Activated T-cell treated with anti-CD3 and anti-CD28 coated beads for 24 hours (primary cell): ENCODE measurements around the gene SDC1.

Experiments used
- DNase-seq: peaks from one replicate; pipeline ENCODE4 v3.0.0-alpha.2; 2020; ENCODE audit warnings: low read depth

SDC1 gene

DNA sequence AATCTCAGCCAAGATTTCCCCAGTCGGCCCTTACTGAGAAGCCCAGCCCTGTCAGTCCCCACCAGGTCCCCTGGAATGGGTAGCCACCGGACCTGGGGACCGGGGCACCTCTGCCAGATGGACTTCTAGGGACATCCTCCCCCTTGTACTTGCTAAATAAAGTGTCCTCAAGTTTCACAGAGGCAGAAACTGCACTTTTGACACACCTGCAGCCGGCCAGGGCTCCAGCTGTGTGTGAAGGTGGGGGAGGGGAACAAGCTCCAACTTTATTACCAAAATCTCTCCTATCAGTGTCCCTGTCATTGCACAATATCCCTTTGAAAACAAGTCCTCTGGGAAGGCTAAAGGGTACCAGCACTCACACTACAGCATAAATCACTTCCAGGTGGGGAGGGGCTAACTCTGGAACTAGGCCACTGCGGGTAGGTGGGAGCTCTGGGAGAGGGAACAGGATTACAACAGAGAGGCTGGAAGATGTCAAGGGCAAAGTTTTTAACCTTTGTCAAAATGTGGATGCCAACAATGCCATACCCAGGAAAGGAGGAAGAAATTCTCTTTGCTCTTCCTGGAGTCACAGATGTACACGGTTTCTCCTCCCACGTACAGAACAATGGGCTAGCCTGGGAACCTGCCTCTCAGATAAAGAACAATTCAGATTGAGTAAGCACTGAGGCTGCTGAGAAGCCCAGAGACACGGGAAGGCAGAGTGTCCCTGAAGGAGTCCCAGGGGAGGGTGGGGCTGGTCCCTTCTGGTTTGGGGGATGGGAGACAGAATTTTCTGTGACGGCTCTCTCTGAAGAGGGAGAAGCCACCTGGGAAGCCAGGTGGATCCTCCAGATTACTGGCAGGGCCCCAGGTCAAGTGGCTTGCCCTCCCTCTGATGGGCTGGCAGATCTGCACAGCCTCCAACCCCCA, 11.0 kb downstream of the SDC1 start:
- DNase-seq, result no peak

GRCh38 chr2:20212871-20213503, 11.9 kb downstream of the SDC1 start:
- DNase-seq, result no peak

- no peak for DNase-seq
Observed at GRCh38 chr2:20212459-20212870, 12.5 kb downstream of the SDC1 start.

DNA sequence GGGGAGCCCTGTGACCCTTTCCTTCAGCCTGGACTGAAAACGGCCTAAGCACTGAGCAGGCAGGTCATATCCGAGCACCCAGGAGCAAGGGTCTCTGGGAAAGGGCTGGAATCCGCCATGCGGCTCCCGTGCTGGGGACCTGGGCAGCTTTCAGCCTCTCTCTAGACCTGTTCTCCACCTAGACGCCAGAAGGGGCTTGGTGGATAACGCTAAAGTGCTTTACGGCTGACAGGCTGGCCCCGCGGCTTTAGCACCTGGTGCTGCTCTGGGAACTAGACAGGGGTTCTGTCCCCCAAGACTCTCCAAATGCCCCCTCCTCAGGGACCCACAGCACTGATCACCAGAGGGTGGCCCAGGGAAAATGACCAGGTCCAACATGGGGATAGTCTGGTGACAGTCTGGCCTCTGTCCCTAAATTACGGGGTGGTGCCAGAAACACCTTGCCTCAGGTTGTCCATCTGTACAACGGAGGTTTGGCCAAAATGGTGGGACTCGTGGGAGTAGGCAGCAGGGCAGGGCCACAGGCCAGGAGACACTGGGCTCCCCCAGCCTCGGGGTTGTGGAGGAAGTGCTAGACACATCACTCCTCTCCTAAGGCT, 13.0 kb downstream of the SDC1 start:
- no peak for DNase-seq

DNA sequence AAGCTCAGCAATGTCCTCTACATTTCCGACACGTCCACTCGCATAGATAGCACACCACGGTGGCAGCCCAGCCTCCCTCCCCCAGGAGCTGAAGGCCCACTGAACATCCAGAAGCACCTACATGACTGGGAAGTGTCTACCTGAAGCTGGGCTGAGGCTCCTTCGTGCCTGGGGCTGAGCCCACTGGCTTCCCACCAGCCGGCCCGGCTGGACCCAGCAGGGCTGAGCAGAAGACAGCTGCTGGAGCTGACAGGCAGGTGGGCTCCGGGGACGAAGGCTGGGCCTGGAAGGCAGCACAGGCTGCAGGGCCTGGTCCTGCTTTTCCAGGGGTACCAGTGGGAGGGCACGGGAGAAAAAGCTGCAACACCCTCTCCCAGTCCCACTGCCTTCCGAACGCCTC, 13.5 kb downstream of the SDC1 start:
- no peak for DNase-seq

GRCh38 chr2:20210462-20210861, 14.5 kb downstream of the SDC1 start:
- no peak for DNase-seq

DNA sequence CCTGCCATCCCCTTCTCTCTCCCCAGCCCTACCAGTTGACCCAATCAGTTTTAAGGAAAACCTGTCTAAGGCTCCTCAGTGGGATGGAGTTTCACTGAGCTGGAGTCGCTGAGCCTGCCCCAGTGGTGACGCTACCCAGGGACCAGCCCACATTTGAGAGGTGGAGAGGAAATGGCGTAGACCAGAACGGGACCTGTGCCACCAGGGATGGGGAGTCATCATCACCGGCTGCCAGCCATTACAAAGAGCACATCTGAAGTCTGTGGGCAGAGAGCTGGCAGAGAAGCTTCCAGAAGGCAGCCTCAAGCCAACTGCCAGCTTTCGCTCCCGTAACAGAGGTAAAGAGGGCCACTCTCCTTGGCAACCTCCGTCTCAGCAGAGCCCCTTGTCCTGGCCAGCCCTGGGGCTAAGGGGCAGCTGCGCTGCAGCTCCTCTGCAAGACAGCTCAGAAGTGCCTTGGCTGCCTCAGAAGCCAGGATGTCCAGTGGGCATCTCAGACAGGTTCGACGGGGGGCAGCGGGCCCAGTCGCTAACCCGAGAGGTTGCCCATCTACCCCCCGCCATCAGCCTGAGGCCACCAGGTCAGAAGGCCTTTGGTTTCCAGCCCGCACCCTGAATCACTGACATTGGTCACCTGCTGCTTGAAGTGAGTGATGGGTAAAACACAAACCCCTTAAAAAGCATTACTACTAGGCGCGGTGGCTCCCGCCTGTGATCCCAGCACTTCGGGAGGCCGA, 15.4 kb downstream of the SDC1 start:
- DNase-seq, result no peak

DNA sequence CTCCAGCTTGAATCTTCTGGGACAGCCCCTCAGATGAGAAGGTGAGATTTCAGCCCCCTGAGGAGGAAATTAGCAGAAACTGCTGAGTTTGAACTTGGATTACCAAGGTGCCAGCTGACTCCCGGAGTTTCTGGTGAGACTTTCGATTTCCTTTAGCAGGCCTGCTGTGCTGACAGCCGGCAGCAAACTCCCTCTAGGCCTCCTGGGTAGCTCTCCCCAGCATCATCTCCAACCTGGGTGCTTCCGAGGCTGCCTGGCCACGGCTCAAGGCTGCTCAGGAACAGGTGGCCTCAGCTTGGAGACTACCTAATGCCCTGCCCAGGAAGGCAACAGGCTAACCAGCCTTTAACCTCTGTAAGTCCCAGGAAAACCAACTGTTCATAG, 16.5 kb downstream of the SDC1 start:
- DNase-seq, result no peak

- no peak for DNase-seq
Observed at GRCh38 chr2:20207051-20207450, 17.9 kb downstream of the SDC1 start.

GRCh38 chr2:20205915-20206524, 18.9 kb downstream of the SDC1 start:
- DNase-seq, result no peak

GRCh38 chr2:20205069-20205468, 19.9 kb downstream of the SDC1 start:
- DNase-seq, result no peak

DNA sequence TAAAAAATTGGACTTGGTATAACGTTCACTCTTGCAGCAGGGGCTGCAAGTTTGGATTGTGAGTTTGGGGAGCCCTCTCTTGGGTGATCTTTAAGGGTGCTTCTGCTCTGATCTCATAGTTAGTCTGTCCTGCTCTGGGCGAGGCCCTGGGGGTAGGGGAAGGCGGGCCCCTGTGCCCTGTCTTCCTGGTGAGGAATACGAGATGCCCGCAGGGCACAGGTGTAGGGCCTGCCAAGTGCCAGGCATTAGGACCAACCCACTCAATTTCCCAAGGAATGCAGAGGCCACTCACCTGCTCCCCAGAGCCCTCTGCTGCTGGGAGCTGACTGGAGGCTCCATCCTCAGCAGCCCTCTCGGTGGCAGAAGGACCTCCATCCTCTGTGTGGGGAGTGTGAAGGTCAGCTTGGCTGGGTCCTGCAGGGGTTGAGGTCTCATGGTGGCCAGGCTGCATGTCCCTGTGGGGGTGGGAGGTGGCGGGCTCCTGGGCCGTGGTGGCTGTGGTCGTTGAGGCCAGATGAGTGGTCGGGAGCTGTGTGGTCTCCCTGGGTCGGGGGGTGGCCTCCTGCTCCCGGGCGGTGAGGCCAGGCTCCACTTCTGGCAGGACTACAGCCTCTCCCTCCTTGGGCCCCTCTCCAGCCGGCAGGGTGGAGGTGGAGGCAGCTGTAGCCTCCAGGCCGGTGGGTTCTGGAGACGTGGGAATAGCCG, 21.3 kb downstream of the SDC1 start:
- no peak for DNase-seq

DNA sequence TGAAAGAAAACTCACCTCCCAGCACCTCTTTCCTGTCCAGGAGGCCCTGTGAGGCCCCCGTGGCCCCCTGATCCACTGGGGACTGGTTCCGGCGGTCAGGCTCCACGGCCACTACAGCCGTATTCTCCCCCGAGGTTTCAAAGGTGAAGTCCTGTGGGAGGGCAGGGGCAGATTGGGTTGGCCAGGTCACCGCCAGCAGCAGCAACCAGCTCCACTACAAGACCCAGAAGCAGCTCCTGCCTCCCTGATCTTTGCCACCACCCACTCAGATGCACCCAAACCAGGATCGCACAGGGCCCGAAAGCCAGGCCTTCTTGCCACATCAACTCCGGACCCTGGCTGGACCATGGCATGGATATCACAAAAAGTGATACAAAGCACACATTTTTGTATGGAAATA, 21.9 kb downstream of the SDC1 start:
- DNase-seq, result no peak

DNA sequence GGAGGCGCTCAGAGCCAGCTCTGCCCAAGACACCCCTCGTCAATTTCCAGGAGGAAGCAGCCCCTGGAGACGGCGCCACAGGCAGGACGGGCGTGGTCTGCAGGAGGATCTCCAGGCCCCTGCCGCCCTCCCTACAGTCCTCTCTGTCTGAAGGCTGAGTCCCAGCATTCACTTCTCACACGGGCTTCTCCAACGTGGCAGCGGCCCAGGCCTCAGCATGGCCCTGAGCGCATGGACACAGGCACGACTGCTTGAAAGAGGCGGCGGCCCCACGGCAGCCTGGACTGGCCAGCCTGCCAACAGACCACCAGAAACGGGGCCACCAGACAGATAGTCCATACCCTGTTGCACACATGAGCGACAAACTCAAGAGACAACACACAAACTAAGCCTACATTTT, 23.3 kb downstream of the SDC1 start:
- no peak for DNase-seq

DNA sequence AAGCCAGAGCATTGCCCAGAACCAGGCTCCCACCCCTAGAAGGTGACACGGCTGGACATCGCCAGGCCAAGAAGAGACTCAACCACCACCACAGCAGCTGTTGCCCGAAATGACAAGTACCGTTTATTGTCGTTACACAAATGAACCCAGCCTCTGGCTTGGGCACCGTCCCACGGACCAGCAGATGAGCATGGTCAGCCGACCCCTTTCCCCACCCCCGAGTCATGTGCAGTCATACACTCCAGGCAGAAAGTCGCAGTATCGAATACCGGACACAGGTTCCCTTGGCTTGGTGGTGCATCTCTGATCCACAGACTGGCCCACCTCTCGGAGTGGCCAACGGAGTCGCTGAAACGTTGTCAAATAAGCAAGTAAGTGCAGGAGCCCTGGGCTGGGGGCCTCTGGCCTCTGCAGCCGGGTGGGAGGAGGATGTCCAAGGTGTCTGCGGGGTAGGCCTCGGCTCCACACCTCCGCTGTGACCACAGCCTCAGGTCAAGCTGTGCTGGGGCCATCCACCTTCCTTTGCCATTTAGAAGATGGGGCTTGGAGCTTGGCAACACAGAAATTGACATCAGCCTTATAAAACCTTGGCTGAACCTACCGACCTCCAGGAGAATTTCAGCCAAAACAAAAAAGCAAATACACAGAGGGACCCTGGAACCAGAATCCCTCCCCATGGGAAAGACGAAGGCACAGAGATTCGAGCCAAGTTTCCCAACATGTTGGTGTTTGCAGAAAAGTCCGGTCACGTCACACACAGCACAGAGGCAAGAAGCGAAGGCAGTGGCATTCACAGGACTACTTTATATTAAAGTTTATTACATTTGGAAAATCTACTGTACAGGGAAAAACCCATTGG, 24.0 kb downstream of the SDC1 start:
- no peak for DNase-seq

DNA sequence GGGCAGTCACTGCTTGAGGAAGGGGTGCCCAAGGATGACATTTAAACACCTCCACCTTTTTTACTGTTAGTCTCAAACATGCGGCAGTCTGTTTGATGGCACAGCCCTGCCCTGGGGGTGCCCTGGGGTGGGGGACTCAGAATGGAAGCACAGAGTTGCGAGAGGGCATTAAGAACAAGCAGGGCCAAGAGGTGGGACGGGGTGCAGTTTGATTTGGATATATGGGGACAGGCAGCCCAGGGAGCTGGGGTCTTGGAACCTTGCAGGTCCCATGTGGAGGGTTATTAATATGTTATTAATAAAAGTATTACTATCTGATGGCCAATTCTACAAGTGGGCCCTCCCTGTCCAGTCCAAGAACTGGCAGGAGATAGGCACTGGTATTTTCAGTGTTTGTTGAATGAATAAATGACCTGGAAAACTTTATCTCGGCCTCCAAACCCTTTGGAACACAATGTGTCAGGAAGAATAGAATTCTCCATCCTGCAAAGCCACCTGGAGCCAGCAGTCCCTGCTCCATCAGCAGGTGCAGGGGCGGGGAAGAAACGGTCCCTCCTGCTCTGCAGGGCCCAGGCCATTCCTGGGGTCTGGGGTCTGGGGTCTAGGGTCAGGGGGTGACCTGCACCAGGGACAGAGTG, 25.2 kb downstream of the SDC1 start:
- DNase-seq, result no peak

- DNase-seq, result no peak
Observed at GRCh38 chr2:20198796-20199632, 25.9 kb downstream of the SDC1 start.

GRCh38 chr2:20198001-20198400, 26.9 kb downstream of the SDC1 start:
- no peak for DNase-seq

DNA sequence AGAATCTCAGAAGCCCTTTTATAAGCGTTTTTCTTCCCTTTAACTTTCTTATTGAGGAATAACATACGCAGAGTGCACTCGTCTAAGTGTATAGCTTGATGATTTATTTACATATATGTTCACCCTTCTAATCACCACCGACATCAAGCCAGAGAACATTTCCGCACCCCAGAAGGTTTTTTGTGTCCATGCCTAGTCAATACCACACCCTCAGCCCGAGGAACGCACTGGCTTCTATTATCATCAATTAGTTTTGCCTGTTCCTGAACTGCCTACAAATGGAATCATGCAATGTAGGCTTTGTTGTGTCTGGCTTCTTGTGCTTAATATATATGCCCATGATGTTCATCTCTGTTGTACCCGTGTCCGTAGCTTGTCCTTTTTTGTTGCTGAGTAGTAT, 27.7 kb downstream of the SDC1 start:
- DNase-seq, result no peak
